AG09319 (cell line): ENCODE results near the gene FOXF1.

Source experiments
- DNase-seq: peaks from one replicate; pipeline ENCODE4 v3.0.0-alpha.2; 2010; ENCODE audit warnings: low read depth; ENCODE audit errors: extremely low read depth
- TF ChIP-seq, protein P1 (sequence below): IDR thresholded peaks from 2 replicates; pipeline ENCODE4 v1.5.1; 2011; ENCODE audit warnings: low read depth, mild to moderate bottlenecking, inconsistent platforms, low read length, moderate library complexity

Gene FOXF1

DNA sequence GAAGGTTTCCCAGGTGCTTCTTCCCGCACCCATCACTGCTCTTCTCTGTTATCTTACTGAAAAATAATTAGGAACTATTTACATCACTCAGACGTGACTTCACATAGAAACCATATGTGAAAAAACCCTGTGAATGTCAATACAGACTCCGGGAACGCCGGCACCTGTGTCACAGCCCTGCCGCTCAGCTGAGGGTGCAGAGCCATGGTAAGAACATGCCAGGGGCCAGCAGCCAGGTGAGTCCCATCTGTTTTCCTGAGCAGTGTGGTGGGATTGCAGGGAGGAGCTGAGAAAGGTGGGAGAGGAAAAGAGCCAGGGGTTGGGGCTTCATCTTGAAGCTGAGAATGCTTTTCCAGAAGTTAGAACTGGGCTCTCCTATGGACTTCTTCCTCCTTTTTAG, 13.7 kb downstream of the FOXF1 start:
- TF ChIP-seq, protein P1, sequence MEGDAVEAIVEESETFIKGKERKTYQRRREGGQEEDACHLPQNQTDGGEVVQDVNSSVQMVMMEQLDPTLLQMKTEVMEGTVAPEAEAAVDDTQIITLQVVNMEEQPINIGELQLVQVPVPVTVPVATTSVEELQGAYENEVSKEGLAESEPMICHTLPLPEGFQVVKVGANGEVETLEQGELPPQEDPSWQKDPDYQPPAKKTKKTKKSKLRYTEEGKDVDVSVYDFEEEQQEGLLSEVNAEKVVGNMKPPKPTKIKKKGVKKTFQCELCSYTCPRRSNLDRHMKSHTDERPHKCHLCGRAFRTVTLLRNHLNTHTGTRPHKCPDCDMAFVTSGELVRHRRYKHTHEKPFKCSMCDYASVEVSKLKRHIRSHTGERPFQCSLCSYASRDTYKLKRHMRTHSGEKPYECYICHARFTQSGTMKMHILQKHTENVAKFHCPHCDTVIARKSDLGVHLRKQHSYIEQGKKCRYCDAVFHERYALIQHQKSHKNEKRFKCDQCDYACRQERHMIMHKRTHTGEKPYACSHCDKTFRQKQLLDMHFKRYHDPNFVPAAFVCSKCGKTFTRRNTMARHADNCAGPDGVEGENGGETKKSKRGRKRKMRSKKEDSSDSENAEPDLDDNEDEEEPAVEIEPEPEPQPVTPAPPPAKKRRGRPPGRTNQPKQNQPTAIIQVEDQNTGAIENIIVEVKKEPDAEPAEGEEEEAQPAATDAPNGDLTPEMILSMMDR = no peak
- no peak for DNase-seq

DNA sequence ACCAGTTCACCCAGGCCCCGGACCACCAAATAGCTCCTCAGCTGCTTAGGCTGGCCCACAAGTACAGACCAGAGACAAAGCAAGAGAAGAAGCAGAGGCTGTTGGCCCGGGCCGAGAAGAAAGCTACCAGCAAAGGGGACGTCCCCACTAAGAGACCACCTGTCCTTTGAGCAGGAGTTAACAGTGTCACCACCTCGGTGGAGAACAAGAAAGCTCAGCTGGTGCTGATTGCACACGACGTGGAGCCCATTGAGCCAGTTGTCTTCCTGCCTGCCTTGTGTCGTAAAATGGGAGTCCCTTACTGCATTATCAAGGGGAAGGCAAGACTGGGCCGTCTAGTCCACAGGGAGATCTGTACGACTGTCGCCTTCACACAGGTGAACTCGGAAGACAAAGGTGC, 15.4 kb downstream of the FOXF1 start:
- TF ChIP-seq, protein P1 = no peak
- no peak for DNase-seq

DNA sequence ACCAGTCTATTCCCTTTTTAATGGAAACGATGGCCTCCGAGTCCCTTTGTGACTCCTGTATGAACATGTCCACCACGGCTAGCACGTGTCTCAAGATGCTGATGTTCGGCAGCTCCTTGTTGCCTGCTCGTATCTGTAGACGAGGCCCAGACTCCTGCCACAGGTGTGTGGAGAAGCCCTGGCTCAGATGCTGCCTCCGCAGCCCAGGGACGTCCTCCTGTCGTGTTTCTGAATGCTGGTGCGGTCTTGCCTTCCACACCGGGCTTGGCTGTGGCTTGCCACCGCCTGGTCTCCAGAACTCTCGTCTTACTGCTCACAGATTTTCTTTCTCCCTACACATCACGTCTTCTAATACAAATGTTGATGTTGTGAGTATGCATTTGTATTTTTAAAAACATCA, 17.0 kb downstream of the FOXF1 start:
- TF ChIP-seq, protein P1 = no peak
- no peak for DNase-seq

DNA sequence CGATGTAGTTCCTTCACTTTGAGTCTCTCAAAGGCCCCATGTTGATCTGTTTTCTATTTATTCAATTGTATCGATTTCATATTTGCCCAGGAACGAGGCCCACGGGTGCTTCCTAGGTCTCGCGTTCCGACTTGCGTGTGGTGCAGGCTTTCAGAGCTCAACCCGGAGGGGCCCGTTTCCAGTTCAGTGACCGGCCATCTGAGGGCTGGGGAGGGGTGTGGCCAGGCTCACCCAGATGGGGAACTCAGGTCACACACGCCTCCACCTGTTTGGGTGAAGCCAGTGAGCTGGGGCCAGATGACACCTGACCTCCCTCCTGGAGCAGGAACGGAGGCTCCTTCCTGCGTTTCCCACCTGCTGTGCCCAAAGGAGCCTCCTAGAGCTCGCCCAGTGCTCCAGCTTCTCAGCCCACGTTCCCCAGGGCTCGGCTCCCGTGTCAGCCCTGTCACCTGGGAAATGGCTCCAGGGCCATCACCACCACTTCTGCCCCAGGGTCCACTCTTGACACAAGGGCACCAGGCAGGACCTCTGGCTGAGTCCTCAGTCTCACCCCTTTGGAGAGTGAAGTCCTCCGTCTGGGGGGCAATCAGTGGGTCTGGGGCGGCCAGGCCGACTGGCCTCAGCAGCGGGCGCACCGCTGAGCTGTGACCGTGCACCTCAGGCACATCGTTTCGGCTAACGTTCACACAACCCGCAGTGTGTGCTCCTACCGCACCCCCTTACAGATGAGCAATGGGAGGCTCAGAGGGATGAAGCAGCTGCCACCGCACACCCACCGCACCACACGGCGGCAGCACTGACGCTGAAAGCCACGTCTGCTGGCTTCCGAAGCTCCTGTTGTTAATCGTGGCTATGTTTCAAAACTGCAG, 18.0 kb downstream of the FOXF1 start:
- TF ChIP-seq, protein P1 = no peak
- no peak for DNase-seq

DNA sequence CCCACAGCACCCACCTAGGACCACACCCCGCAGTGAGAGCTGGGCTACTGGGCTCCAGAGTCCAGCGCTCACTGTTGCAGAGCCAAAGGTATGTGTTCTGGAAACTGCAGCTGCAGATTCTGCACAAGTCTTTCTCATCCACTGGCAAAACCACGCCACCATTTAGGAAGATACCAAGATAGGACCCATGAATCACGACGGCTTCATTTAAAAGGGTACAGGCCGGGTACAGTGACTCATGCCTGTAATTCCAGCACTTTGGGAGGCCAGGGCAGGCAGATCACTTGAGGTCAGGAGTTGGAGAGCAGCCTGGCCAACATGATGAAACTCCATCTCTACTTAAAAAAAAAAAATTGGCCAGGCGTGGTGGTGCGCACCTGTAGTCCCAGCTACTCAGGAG, 18.8 kb downstream of the FOXF1 start:
- no peak for DNase-seq

DNA sequence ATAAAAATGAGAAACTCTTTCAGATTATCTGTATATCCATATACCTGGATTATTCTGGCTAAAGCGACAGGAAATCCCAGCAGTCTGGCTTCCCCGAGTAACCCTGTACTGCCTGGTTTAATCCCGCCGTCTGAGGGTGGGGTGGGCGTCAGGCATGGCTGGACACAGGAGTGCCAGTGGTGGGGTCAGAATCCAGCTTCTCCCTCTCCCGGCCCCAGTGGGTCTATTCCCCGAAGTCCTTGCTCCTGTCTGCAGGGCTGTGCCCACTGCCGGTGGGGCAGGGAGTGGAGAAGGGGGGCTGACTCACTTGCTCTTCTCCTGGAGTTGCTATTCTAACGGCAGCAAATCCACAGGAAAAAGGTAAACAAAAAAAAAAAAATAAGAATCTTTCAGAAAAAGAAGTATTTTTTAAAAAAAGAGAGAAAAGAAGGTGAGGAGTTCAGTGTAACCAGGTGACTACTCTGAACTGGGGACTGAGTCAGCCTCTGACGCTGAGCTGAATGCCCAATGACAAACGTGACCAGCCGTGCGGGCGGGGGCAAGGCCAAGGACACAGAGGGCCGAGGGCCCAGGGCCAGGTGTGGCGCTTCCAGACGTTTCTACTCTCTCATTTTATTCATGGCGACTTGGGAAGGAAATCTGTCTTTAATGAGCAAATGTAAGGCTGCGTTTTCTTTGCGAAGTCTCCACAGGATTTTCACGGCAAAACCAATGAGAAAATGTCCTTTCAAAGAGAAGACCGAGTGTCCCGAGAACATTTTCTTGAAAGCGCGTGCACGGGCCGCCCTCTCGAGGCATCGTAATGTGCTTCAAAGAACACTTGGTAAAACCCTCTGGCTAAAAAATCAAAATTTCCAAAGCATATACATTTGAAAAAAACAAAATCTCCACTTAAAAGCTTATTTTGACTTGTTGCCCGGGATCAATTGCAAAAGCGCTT, 20.2 kb downstream of the FOXF1 start:
- no peak for DNase-seq
- TF ChIP-seq, protein P1 = no peak

More for the DNA sequence above, 18.8 kb downstream of the FOXF1 start:
- TF ChIP-seq, protein P1 = no peak

DNA sequence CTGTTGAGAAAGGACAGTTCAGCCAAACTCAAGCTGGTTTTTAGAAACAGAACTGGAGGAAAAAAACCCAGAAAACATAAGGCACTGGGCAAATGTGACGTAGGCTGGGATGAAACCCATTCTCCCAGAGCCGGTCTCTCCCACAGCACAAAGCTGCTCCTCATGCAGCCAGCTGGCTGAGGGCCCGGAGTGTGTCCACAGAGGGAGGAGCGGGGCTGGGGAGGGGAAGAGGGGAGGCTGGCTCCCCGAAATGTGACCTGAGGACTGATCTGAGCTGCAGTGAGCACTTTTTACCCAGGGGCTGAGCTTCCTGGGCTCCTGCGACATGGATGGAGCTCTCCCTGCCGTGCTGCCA, 20.8 kb downstream of the FOXF1 start:
- TF ChIP-seq, protein P1 = no peak
- DNase-seq = no peak
